HepG2 (cell line): ENCODE measurements around the gene KRT84. TPM values are rescaled to one million over a fixed set of nuclear protein-coding genes. Genes with fewer than 3 reads are reported as not detected.

Source experiments
- ATAC-seq: fragments of 200-7000 bp; cut with Tn5 transposase; 3 replicates; pipeline ENCODE4 v1.9.1; 2020; ENCODE audit warnings: mild to moderate bottlenecking, moderate library complexity
- BruUV-seq: library from RNA; stranded (reverse); fragments of 400-500 nt; replicated peaks from 2 replicates; lab custom pipeline; 2021; lab: Mats Ljungman, UMichigan
- CTCF ChIA-PET: fragments of 300-600 bp; formaldehyde crosslinking; extraction: SDS; loops from one replicate; lab custom pipeline; 2021; ENCODE audit warnings: low total read pairs, inconsistent platforms, low intra/inter-chr PET ratio; lab: Yijun Ruan, JAX
- POLR2A ChIA-PET: fragments of 350-600 bp; sonication (Branson Sonifier 250); formaldehyde crosslinking; loops from one replicate; lab custom pipeline; 2020; ENCODE audit warnings: antibody characterized with exemption, inconsistent platforms; lab: Yijun Ruan, JAX
- DNase-seq: peaks from one replicate; pipeline ENCODE4 v3.0.0-alpha.2; 2015; ENCODE audit warnings: low spot score
- FAIRE-seq: peaks from 3 replicates; lab custom pipeline; 2011; peaks lifted over from hg19 to GRCh38; lab: Jason Lieb, UNC
- H2AFZ ChIP-seq: one replicate; pipeline ENCODE4 v1.6.1; 2011; ENCODE audit warnings: low read length, inconsistent platforms
- H3K27ac ChIP-seq: fragments of 300-600 bp; 3 replicates; pipeline ENCODE4 v1.8.0; 2011; ENCODE audit warnings: mixed run types, mild to moderate bottlenecking, mixed read lengths, low read length, inconsistent platforms; ENCODE audit not compliant: insufficient read depth; ENCODE audit errors: extremely low read length
- H3K27me3 ChIP-seq, 2 experiments: fragments of 200-600 bp in 1 of 2; 2 replicates in 1 of 2; 3 replicates in 1 of 2; pipeline versions ENCODE4 v1.6.0 to v1.8.0; 2011; ENCODE audit warnings: low read length in 2 of 2, mild to moderate bottlenecking in 2 of 2, moderate library complexity in 2 of 2, inconsistent platforms in 1 of 2; ENCODE audit not compliant: insufficient read depth in 2 of 2, control insufficient read depth in 1 of 2
- H3K36me3 ChIP-seq, 2 experiments: fragments of 200-600 bp in 1 of 2; replicated peaks in 1 of 2; 2 replicates in 1 of 2; 3 replicates in 1 of 2; pipeline versions ENCODE4 v1.5.1 to v1.8.0; 2011; ENCODE audit warnings: low read length in 2 of 2, inconsistent platforms in 1 of 2; ENCODE audit not compliant: insufficient read depth in 2 of 2, control insufficient read depth in 1 of 2
- H3K4me1 ChIP-seq: 2 replicates; pipeline ENCODE4 v1.5.1; 2012; ENCODE audit warnings: low read length, inconsistent platforms; ENCODE audit not compliant: insufficient read depth
- H3K4me2 ChIP-seq: 2 replicates; pipeline ENCODE4 v1.6.0; 2011; ENCODE audit warnings: low read depth, low read length, inconsistent platforms
- H3K4me3 ChIP-seq, 3 experiments: fragments of 200-600 bp in 1 of 3; sonication (generic), shearing (Covaris generic) in 1 of 3; replicated peaks in 1 of 3; 2 replicates each; pipeline ENCODE4 v1.5.1; 2011 to 2016; ENCODE audit warnings: low read length in 3 of 3, inconsistent platforms in 2 of 3, low read depth in 2 of 3, mild to moderate bottlenecking in 2 of 3, control low read depth in 1 of 3, mixed read lengths in 1 of 3; ENCODE audit not compliant: insufficient read depth in 1 of 3
- H3K79me2 ChIP-seq: one replicate; pipeline ENCODE4 v1.6.1; 2011; ENCODE audit warnings: low read length, inconsistent platforms; ENCODE audit not compliant: insufficient read depth
- H3K9ac ChIP-seq: 2 replicates; pipeline ENCODE4 v1.6.0; 2011; ENCODE audit warnings: mild to moderate bottlenecking, low read depth, low read length, inconsistent platforms; ENCODE audit not compliant: insufficient read depth
- H3K9me3 ChIP-seq: 2 replicates; pipeline ENCODE4 v1.5.1; 2012; ENCODE audit warnings: mild to moderate bottlenecking, low read length
- H4K20me1 ChIP-seq: 2 replicates; pipeline ENCODE4 v1.6.0; 2011; ENCODE audit warnings: inconsistent platforms, mild to moderate bottlenecking, low read length, moderate library complexity; ENCODE audit not compliant: insufficient read depth
- ARNT ChIP-seq: fragments of 450-650 bp; IDR thresholded peaks from 2 replicates; pipeline ENCODE4 v1.6.1; 2017
- CAMTA2 ChIP-seq: sonication (generic); formaldehyde crosslinking; IDR thresholded peaks from 2 replicates; pipeline ENCODE4 v1.4.0; 2020; ENCODE audit warnings: mild to moderate bottlenecking, missing genetic modification reagents, borderline replicate concordance
- CC2D1A ChIP-seq: sonication (generic); formaldehyde crosslinking; IDR thresholded peaks from 2 replicates; pipeline ENCODE4 v1.8.1; 2023; ENCODE audit warnings: mild to moderate bottlenecking, missing genetic modification reagents
- FOSL2 ChIP-seq: sonication (generic); formaldehyde crosslinking; IDR thresholded peaks from 2 replicates; pipeline ENCODE4 v1.4.0; 2020; ENCODE audit warnings: missing genetic modification reagents
- MAZ ChIP-seq, 2 experiments: sonication (generic) in 1 of 2; formaldehyde crosslinking in 1 of 2; IDR thresholded peaks; 2 replicates each; pipeline versions ENCODE4 v1.5.0 to v1.6.1; 2012 to 2020; ENCODE audit warnings: low read depth in 2 of 2, mild to moderate bottlenecking in 2 of 2, borderline replicate concordance in 1 of 2, improper control_type of control experiment in 1 of 2, low read length in 1 of 2, missing genetic modification reagents in 1 of 2, moderate library complexity in 1 of 2
- MED1 ChIP-seq: sonication (generic); formaldehyde crosslinking; IDR thresholded peaks from 2 replicates; pipeline ENCODE4 v1.4.0; 2020; ENCODE audit warnings: missing genetic modification reagents
- MTA1 ChIP-seq: sonication (generic); formaldehyde crosslinking; IDR thresholded peaks from 2 replicates; pipeline ENCODE4 v1.4.0; 2020; ENCODE audit warnings: missing genetic modification reagents, mild to moderate bottlenecking, borderline replicate concordance
- PHF5A ChIP-seq: IDR thresholded peaks from one replicate; pipeline ENCODE4 v1.6.1; 2018; ENCODE audit warnings: low read depth, missing genetic modification reagents; ENCODE audit not compliant: unreplicated experiment
- SP5 ChIP-seq: IDR thresholded peaks from 2 replicates; pipeline ENCODE4 v1.6.1; 2016; ENCODE audit warnings: low read depth, borderline replicate concordance
- ZFP82 ChIP-seq: sonication (generic); formaldehyde crosslinking; IDR thresholded peaks from 2 replicates; pipeline ENCODE4 v1.5.1; 2020; ENCODE audit warnings: mild to moderate bottlenecking, missing genetic modification reagents, borderline replicate concordance
- ZNF749 ChIP-seq: sonication (generic); formaldehyde crosslinking; IDR thresholded peaks from 2 replicates; pipeline ENCODE4 v1.8.0; 2022; ENCODE audit warnings: mild to moderate bottlenecking, missing genetic modification reagents, moderate library complexity, borderline replicate concordance
- ZNF782 ChIP-seq: sonication (generic); formaldehyde crosslinking; IDR thresholded peaks from 2 replicates; pipeline ENCODE4 v1.4.0; 2020; ENCODE audit warnings: missing genetic modification reagents, mild to moderate bottlenecking, borderline replicate concordance
- ZNF83 ChIP-seq: sonication (generic); formaldehyde crosslinking; IDR thresholded peaks from 2 replicates; pipeline ENCODE4 v1.4.0; 2020; ENCODE audit warnings: missing genetic modification reagents, mild to moderate bottlenecking, borderline replicate concordance
- ZNF841 ChIP-seq: sonication (generic); formaldehyde crosslinking; IDR thresholded peaks from 2 replicates; pipeline ENCODE4 v1.8.1; 2023; ENCODE audit warnings: missing genetic modification reagents, borderline replicate concordance
- WGBS: methylation state at CpG from one replicate; pipeline ENCODE4 v1.1.6; 2017; ENCODE audit warnings: low lambda C conversion rate; 5-methylcytosine and 5-hydroxymethylcytosine counted together
- in situ Hi-C: cut with HindIII; loops from 2 replicates; pipeline ENCODE4 v1.10.0; 2017; ENCODE audit warnings: low pct_unique_long_range_greater_than_20kb; ENCODE audit not compliant: extremely low pct_ligation_motif_present
- intact Hi-C: fragments of 100-400 bp; cut with micrococcal nuclease; formaldehyde crosslinking; loops from one replicate; pipeline ENCODE4 v1.10.0; 2022; ENCODE audit not compliant: unreplicated experiment
- polyA plus RNA-seq, 8 experiments: library from polyadenylated mRNA; depleted of rRNA in 3 of 8; stranded (reverse) in 7 of 8; unstranded in 1 of 8; fragments of >200 nt; fragmentation: Illumina TruSeq in 4 of 8; extraction: Trizol in 4 of 8; gene quantifications; 2 replicates each; pipeline versions ENCODE4 v1.2.1 to v1.2.3, GENCODE V29; 2011 to 2016; ENCODE audit warnings: low read depth in 4 of 8, missing spikeins in 1 of 8, mixed read lengths in 1 of 8; ENCODE audit not compliant: insufficient read depth in 1 of 8
- total RNA-seq, 5 experiments: library from RNA; depleted of rRNA; stranded (reverse); fragments of >200 nt; fragmentation: Illumina TruSeq; extraction: Trizol; gene quantifications; 2 replicates each; pipeline ENCODE4 v1.2.3, GENCODE V29; 2016; ENCODE audit warnings: low read depth in 1 of 5
- TF ChIP-seq, protein P1 (sequence below): sonication (generic); formaldehyde crosslinking; IDR thresholded peaks from 2 replicates; pipeline ENCODE4 v1.5.0; 2020; ENCODE audit warnings: missing genetic modification reagents, mild to moderate bottlenecking, borderline replicate concordance
- TF ChIP-seq, protein P2 (sequence below): sonication (generic); formaldehyde crosslinking; IDR thresholded peaks from 2 replicates; pipeline ENCODE4 v1.5.1; 2020; ENCODE audit warnings: missing genetic modification reagents, mild to moderate bottlenecking, borderline replicate concordance
- TF ChIP-seq, protein P3 (sequence below): sonication (generic); formaldehyde crosslinking; IDR thresholded peaks from 2 replicates; pipeline ENCODE4 v1.4.0; 2020; ENCODE audit warnings: missing genetic modification reagents, borderline replicate concordance

The KRT84 gene
- total and polyA plus RNA-seq, 2 of the 13 experiments (the other 11 are each of a cell fraction or from before 2014, with no cell fraction given): not detected

DNA sequence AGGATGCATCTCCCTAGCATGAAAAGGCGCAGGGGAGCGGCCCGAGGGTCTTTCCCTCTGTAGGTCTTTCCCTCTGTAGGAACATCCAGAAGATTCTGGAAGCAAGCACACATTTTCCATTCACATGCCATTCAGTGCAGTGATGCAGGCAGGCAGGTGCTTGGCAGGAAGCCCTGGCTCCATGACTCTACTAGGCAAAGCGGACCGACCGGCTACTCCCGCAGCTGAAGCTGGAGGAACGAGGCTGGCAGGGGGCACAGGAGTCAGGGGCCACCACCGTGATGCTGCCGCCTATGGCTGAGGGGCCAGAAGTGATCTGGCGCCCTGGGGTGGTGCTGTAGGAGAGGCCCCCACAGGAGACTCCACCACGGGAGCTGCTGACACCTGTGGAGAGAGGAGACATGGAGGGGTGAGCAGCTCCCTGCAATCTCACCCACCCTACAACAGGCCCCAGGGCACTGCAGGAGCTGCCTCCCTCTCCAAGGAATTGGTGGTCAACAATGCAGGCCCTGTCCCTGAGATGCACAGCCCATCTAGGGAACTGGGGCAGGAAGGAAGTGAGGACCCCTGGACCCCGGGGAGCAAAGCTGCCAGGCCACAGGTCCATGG, 24.7 kb downstream of the KRT84 start:
- no peak overlapping the region for H3K4me3 ChIP-seq
- DNase-seq (no peak), ATAC-seq (no peak)
- no peak overlapping the region for H3K27ac ChIP-seq
- H3K4me2 ChIP-seq: no peak overlapping the region
- H2AFZ ChIP-seq: no peak overlapping the region
- H3K9me3 ChIP-seq: no peaks in the 10 kb centered on the region
- no peak overlapping the region for H3K9ac ChIP-seq
- peaks cover 2 to 18% of the 10 kb centered on the region in 2 experiments; a peak in 4 of 5 replicates for H3K27me3 ChIP-seq
- H4K20me1 ChIP-seq: no peaks in the 10 kb centered on the region
- in situ Hi-C loops: no loop called here
- CTCF ChIA-PET: no interaction called here
- H3K36me3 ChIP-seq: no peaks in the 10 kb centered on the region
- TF ChIP-seq, protein P1, sequence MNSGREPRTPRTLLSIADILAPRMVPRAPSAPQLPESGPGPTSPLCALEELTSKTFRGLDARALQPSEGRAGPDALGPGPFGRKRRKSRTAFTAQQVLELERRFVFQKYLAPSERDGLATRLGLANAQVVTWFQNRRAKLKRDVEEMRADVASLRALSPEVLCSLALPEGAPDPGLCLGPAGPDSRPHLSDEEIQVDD (CRISPR knock-in tag): no peak
- TF ChIP-seq ZFP82 (CRISPR knock-in tag) (no peak), ZNF83 (CRISPR knock-in tag) (no peak), ARNT (no peak), ZNF841 (CRISPR knock-in tag) (no peak), MAZ (IDR thresholded peaks at IDR 0.05; ENCODE audit: borderline replicate concordance, low read depth, low read length) (no peak), MAZ (CRISPR knock-in tag; IDR thresholded peaks at IDR 0.05; ENCODE audit: low read depth) (no peak), CC2D1A (CRISPR knock-in tag) (no peak), FOSL2 (CRISPR knock-in tag) (no peak), ZNF782 (CRISPR knock-in tag) (no peak), ZNF749 (no peak), MED1 (no peak), SP5 (CRISPR knock-in tag) (no peak), PHF5A (no peak), CAMTA2 (CRISPR knock-in tag) (no peak), MTA1 (CRISPR knock-in tag) (no peak)
- TF ChIP-seq, protein P2, sequence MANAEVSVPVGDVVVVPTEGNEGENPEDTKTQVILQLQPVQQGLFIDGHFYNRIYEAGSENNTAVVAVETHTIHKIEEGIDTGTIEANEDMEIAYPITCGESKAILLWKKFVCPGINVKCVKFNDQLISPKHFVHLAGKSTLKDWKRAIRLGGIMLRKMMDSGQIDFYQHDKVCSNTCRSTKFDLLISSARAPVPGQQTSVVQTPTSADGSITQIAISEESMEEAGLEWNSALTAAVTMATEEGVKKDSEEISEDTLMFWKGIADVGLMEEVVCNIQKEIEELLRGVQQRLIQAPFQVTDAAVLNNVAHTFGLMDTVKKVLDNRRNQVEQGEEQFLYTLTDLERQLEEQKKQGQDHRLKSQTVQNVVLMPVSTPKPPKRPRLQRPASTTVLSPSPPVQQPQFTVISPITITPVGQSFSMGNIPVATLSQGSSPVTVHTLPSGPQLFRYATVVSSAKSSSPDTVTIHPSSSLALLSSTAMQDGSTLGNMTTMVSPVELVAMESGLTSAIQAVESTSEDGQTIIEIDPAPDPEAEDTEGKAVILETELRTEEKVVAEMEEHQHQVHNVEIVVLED (CRISPR knock-in tag): no peak
- TF ChIP-seq, protein P3, sequence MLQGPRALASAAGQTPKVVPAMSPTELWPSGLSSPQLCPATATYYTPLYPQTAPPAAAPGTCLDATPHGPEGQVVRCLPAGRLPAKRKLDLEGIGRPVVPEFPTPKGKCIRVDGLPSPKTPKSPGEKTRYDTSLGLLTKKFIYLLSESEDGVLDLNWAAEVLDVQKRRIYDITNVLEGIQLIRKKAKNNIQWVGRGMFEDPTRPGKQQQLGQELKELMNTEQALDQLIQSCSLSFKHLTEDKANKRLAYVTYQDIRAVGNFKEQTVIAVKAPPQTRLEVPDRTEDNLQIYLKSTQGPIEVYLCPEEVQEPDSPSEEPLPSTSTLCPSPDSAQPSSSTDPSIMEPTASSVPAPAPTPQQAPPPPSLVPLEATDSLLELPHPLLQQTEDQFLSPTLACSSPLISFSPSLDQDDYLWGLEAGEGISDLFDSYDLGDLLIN (CRISPR knock-in tag): no peak
- TF ChIP-seq, all 625 proteins: peak for 0
- FAIRE-seq: no peak
- WGBS: 7% methylated on average over 3 of the region's 13 CpGs
- Histone ChIP-seq H3K4me1 (peaks cover 5% of the 10 kb centered on the region; the same call in 1 of the 2 replicates), H3K79me2 (no peaks in the 10 kb centered on the region)
- intact Hi-C loops: no loop called here
- POLR2A ChIA-PET: no interaction called here
- no TSS peak for BruUV-seq
